GM21723 (cell line): ENCODE results near the gene DUS1L.

ENCODE experiments used
- ATAC-seq: cut with Tn5 transposase; IDR thresholded peaks from one replicate; pipeline ENCODE4 v1.9.1; 2021; ENCODE audit warnings: mild to moderate bottlenecking, moderate library complexity; ENCODE audit not compliant: unreplicated experiment

Gene DUS1L

DNA sequence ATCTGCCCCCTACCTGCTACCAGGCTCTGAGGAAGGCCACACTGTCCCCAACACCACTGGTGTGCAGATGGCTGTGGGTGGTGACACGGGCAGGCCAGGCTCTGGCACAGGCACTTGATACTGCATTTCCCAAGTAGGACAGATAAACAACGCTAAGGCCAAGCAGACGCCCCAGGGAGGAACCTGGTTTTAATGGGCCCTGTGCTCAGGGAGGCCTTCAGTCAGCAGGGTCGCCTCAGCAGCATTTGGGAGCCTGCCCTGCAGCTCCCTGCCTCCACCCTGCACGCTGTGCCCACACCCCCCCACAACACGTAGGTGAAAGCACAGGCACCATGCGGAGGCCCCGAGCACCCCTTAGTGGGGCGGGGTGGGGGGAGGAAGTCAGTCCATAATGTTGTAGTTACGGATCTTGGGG, 35.7 kb upstream of the DUS1L start:
- no peak for ATAC-seq

DNA sequence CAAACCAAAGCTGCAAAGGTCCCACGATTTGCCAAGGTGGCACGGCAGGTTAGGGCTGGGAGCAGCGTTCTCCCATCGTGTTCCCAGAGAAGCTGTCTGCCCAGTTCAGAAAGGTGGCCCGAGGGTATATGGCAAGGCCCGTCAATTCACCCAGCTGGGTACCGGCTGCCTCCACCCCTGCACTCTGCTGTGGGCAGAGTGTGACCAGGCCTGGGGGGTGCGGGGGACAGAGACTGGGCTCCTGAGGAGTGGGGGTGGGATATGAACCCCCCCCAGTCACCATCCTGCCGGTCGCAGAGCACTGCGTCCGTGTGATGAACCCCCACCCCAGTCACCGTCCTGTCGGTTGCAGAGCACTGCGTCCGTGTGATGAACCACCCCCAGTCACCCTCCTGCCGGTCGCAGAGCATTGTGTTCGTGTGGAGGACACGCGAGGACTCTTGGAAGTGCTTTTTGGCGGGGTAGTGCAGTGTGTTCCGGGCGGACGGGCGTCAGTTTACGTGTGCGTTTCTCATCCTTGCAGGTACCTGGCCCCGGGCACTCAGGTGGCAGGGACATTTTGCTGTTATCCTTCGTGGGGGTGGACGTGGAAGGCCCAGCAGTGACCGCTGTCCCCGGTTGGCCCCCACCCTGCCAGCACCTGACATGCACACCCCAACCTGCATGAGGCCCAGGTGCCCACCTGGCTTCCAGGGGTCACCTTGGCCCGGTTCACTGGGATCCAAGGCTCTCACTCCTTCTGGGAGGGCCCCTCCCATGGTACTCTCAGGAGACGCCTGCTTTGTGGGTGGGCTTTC, 35.1 kb upstream of the DUS1L start:
- ATAC-seq: no peak

DNA sequence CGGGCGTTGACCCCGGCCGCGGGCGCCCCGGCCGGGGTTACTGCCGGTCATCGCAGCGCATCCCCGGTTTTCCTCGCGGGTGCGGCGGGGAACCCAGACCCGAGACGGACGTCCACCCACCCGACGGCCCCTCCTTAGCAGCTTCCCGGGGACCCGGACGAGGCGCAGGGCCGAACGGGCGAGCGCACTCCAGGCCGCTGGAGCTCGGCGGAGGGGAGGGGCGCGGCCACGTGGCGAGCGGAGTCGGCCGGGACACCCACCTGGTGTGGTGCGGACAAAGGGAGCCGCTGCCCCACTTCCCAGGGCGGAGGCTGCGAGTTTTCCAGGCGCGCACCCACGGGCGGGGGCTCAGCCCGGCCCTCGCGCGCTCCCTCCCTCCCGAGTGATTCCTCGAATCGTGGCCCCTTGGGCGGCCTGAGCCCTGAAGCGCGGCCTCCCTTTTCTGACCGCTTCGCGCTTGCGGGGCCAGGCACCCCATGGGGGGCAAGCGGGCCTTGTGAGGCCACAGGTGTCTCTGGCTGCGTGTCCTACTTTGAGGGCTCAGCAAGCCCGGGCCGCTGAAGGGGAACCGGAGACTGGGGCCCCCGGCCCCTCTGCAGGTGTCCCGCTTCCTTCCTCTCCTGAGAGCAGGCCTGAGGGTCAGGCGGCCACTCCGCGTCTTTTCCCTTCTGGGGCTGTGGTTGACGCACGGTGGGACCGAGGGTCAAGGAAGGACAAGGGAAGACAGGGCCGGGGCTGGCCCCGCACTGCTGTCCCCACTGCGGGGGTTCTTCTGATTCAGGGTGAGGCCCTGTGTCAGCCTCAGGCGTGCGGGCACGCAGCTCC, 33.5 kb upstream of the DUS1L start:
- peak; percentile 14 for ATAC-seq

DNA sequence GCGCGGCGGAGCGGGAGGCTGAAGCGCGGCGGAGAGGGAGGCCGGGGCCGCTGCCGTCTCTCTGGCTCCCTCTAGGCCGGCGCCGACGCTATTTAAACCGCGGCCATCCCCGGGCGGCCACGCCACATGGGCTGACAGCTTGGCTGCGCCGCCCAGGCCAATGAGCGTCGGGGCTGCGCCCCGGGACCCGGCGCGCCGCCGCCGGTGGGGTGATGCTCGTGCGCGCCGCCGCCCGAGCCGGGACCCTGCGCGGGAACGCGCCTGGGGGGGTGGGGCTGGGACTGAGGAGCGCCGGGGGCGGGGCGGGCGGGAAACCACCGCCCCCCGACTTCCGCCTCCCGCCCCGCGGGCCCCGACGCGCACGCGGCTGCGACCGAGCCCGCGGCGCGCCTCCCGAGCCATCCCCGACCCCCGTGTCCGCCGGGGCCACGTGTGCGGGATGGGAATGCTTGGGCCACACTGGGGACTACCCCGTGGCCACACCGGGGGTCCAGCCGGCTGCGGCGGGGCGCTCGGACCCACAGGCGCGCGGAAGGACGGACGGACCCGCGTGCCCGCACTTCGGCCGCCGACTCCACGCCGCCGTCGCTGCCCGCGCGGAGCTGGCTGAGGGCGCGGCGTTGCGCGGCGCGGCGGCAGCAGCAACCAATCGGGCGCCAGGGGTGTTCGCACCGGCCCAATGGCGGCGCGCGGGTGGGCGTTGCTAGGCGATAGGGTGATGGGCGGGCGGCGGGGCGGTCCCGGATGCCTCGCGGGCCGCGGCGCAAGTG, 32.8 kb upstream of the DUS1L start, which contains the start of gene FASN:
TSS of gene FASN (minus strand) at position 68 of the 770 bp plus-strand sequence. CDS start 1,791 bp downstream, outside the sequence.
- peak; percentile 64 for ATAC-seq

DNA sequence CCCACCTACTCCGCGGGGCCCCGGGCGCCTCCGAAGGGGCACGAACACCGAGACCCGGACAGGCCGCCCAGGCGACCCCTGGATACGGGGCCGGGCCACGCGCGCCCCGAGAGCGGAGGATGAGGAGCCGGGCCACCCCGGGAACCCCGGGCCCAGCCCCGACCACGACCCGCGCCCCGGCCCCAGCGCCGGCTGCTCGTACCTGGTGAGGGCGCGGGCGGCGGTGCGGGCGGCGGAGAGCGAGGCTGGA, 32.2 kb upstream of the DUS1L start:
- no peak for ATAC-seq

DNA sequence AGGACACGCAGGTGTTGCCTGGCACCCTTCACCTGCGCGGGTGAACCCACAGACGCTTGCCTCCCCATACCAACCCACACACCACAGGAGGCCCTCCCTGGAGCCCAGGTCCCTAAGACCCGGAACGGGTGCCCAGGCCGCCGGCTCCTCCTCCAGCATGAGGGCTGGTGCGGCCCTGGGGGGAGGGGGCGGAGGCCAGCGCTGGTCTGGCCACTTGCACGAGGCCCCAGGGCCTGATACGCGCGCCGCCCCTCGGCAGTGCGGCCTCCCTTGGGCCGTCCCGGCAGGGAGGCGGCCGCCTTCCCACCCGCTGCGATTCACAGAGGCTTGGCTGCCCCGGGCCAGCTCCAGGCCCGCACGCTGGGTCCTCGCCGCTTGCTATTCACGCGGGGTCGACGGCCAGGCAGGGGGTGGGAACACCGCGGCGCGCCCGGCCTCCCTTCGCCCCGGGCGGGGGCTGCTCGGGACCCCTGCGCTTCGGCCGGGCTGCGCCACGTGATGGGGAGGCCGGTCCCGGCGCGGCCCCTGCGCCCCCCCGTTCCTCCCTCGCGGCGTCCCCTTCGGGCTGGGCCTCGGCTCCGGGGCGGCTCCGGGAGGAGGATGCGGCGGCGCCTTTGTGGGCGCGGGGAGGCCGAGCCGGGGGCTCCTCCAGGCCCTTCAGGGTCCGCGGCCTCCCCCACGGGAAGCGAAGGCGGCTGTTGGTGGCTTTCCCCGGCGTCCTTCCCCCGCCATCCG, 31.7 kb upstream of the DUS1L start:
- ATAC-seq: peak; percentile 2

DNA sequence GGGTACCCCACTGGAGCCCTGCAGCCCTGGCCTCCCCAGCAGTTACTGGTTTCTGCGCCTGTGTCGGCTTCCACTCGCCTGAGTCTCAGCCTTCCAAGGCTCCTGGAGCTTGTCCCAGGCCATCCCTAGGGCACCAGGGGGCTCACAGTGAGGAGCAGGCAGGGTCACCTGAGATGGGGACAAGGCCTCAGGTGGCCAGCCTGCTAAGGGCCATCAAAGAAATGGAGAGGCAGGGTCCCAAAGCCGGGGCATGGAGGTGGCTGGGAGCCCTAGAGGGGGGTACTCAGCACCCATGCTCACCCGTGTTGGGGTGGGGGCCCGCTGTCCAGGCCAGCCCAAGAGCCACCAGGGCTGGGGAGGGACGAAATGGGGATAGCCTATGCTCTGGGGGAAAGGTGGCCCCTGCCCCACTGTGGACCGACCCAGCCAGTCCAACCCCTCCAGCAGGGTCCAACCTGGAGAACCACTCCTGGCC, 31.1 kb upstream of the DUS1L start:
- ATAC-seq: no peak

DNA sequence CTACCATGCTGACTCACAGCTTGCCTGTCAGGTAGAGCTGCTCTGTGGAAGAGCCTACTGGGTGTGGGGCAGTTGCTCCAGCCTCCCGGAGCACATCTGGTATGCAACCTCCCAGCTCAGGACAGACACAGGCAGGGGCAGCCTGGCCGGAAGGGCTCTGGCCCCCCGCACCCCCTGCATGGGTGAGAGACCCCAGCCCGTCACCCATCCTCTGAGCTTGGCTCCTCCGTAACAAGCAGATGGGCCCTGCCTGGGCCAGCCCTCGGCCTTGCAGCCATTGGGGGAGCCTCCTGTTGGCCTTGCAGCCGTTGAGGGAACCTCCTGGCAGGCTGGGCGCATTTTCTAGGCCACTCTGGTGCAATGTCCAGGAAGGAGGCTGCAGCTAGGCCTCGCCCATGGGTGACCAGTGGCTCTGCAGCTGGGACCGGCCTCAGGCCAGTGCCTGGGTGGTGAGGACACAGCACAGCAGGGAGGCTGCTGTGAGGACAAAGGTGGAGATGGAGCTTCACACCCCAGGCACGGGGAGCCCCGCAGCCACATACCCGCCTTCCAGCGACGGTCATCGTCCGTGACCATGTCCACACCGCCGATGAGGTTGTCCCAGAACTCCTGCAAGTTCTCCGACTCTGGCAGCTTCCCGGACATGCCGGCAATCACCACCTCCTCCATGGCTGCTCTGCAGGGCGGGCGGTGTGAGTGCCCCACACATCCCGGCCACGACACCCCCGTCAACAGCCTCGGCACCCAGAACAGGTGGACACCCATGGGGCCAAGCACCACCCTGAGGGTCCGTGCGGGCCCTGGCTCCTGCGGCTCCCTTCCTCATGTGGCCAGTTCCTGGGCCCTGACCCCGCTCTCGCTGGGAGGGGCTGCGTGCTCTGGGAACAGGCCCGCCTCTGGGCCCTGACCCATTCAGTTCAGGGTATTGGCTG, 30.4 kb upstream of the DUS1L start:
- no peak for ATAC-seq

DNA sequence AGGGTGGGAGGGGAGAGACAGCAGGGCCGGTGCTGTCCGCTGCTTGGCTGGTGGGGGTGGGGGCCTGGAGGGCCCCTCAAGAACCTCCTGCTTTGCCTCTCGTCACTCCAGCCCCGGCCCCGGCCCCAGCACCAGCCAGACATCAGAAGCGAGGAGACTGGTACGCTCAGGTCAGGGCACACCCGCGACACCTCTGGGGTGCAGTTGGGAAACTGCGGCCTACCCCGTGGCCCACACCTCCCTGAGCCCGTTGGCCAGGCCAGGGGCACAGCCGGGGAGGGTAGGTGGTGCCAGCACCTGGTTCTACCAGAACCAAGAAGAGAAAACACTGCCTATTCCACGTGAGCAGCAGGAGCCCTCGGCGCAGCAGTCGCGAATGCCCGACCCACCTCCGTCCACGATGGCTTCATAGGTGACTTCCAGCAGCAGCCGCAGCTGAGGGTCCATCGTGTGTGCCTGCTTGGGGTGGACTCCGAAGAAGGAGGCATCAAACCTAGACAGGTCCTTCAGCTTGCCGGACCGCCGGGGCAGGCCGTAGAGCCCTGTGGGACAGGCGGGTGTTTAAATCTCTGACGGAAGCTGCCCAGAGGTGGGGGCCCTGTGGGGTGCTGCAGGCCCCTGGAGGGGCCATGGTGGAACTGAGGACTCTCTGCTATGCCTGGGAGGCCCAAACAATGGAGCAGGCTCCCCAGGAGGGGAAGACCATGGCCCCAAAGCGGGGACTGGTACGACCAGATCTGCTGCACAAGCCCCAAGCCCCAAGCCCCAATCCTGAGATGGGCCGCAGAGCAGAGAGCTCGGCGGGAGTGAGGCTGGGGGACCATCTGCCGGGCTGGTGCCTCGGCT, 29.6 kb upstream of the DUS1L start:
- ATAC-seq: no peak

DNA sequence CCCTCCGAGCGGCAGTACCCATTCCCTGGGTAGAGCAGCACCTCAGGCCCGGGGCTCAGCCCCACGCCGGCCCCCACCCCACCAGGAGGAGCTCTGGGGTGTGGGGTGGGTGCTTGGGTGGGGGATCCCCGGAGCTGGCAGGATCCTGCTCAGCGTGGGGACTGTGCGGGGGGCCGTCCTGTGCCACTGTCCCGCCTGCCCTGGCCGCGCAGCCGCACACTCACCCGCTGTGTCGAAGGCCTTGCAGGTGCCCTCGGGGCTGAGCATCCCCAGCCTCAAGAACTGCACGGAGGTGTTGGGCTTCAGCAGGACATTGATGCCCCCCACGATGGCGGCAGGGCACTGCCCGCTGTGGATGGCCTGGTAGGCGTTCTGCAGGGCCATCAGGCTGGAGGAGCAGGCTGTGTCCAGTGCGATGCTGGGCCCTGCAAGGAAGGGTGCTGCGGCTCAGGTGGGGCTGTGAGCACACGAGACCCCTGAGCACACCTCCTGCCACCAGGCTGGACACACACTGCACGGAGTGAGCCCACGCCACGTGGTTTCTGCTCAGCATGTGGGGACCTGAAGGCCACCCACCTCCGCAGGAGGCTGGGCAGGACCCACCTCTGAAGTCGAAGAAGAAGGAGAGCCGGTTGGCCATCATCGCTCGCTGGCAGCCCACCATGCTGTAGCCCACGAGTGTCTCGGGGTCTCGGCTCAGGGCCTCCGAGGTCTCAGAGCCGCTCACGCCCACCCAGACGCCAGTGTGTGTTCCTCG, 27.6 kb upstream of the DUS1L start:
- no peak for ATAC-seq

DNA sequence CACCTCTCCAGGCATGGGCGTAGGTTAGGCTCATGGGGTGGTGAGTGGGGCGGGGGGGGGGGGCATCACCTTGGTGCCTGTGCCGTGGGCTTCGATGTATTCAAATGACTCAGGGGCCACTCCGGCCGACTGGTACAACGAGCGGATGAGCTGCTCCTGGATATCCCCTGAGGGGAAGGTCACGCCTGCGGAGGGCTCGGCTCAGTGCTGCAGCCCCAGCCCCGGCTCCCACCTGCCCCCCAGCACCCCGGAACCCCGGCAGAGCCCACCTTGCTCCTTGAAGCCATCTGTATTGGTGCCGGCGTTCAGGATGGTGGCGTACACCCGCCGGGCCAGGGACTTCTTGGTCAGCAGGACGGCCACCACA, 27.0 kb upstream of the DUS1L start:
- ATAC-seq: no peak

DNA sequence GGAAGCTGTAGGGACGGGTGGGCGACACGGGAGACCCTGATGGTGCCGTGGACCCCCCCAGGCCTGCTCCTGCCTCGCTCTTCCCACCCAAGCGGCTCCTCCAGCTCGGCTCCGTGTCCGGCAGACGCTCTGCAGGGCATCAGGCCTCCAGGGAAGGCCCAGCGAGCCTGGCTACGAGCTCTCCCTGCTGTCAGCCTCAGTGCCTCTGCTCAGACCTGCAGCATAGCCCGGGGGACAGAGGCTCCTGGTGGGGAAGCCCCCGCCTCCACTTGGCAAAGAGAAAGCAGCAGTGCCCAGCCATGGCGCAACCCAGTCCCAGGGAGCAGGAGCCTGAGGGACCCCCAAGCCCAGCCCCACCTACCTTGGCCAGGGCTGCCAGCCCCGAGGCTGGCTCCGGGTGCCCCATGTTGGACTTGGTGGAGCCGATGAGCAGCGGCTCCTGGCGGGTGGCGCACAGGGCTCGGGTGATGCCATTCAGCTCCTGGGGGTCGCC, 26.5 kb upstream of the DUS1L start:
- ATAC-seq: no peak

DNA sequence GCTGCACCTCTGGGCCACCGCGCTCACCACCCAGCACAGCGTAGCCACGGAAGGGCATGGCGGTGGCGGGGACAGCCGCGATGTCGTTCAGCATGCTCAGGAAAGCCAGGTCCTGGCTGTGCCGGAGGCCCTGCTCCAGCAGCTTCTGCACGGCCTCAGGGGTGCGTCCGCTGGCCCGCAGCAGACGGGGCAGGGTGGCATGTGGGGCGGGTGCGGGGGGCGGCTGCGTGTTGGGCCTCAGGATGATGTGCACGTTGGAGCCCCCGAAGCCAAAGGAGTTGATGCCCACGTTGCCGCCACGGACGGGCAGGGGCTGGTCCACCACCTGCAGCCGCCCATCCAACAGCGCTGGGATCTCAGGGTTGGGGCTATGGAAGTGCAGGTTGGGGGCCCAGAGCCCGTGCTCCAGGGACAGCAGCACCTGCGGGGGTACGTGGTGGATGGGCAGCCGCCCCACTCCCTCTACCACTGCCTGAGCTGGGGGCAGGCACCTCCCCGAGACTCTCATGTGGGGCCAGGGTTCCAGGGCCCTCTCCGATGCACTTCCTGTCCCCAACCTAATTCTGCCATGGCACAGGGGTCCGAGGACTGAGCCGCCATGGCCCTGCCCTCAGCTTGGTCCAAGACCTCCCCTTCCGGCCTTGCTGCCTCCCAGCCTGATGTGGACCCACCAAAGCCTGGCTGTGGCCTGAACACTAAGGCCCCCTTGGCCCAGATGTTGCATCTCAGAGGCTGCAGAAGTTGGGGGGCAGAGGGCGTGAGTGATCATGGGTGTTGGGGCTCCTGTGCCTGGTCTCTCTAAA, 25.9 kb upstream of the DUS1L start:
- no peak for ATAC-seq

DNA sequence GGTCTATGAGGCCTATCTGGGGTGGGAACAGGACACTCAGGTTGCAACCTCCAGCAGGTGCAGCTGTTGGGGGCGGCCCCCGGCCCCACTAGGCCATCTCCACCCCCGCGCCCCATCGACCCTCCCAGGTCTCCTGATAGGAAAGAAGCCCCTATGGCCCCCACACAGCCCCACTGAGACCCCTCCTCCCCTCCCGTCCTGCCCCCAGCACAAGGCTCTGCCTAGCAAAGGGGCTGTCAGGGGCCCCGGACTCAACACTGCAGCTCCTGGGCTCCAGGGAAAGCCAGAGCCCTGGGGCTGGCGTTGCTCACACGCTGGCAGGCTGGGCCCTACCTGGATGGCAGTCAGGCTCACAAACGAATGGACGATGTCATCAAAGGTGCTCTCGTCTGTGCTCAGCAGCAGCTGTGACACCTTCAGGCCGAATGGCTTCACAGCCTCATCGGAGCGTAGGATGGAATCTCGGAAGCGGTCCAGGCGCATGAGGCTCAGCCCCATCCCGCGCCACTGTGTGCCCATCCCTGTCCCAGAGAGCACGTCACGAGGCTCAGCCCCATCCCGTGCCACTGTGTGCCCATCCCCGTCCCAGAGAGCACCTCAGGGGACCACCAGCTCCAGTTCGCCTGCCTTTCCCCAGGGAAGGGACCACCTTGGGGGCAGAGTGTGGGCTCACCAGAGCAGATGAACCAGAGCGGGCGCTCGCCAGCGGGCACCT, 25.1 kb upstream of the DUS1L start:
- ATAC-seq: no peak

DNA sequence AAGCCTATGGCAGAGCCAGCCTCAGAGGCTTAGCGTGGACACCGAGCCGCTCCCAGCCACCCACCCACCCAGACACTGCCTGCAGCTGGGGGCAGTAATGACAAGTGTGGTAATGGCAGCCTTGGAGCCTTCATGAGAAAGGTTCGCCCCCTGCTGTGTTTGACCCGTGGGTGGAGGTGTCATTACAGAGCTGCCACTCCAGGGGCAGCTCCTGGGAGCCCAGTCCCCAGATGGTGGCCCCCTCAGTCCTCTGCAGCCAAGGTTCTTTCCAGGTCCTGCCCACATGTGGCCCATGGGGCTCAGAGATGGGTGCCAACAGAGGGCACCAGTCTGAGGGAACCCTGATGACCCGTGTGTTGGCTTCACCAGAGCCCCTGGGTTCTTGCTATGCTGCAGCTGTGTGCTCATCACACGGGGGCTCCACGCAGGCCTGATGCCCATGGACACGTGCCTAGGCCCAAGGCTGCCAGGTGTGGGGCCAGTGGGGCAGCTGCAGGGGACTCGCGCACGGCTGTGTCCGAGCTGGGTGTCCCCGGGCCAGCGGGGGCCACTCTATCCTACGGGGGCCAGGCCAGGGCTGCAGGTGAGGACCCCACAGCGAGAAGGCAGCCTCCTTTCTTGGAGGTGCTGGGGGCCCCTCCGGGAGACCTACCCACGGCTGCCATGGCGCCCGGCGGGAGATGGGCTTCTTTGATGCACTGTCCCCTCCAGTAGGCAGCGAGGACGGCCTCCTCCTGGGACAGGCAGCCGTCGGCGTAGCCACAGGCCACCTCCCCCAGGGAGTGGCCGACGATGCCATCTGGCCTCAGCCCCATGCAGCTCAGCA, 24.3 kb upstream of the DUS1L start:
- no peak for ATAC-seq
